DOHH2 (cell line): Measurements from ENCODE around the gene HOXA13.

Experiments used
- CTCF ChIP-seq: fragments of 200-600 bp; sonication (generic); IDR thresholded peaks from one replicate; pipeline ENCODE4 v1.5.1; 2014; ENCODE audit warnings: antibody characterized with exemption, mild to moderate bottlenecking, low read depth, low read length; ENCODE audit not compliant: poor library complexity, severe bottlenecking
- EZH2phosphoT487 ChIP-seq: fragments of 200-600 bp; sonication (generic); IDR thresholded peaks from 2 replicates; pipeline ENCODE4 v1.6.1; 2017; ENCODE audit warnings: borderline replicate concordance, mild to moderate bottlenecking, antibody characterized with exemption, low read length, moderate library complexity, mixed read lengths

- TF ChIP-seq CTCF = no peak
- TF ChIP-seq EZH2phosphoT487 = no peak
Observed at GRCh38 chr7:27182285-27182841, 17.5 kb downstream of the HOXA13 start.
